Endometrial microvascular endothelial cells (primary cell): ENCODE data around the gene SYT8. TPM values are rescaled to one million over a fixed set of nuclear protein-coding genes. Genes with fewer than 3 reads are reported as not detected.
"Not testable (repeated sequence)": the region's sequence is repeated elsewhere in the genome, so short reads cannot be mapped to it uniquely, and the experiment has no call there.

Experiments
- in situ Hi-C: cut with HindIII; loops from 2 replicates; pipeline ENCODE4 v1.10.0; 2017; ENCODE audit warnings: low sequenced_read_pairs, low pct_unique_long_range_greater_than_20kb; ENCODE audit errors: inconsistent ontology term
- total RNA-seq: library from RNA; depleted of rRNA; stranded (reverse); fragments of >200 nt; gene quantifications from one replicate; pipeline ENCODE4 v1.2.3, GENCODE V29; 2015; ENCODE audit errors: inconsistent ontology term

Gene SYT8, protein sequence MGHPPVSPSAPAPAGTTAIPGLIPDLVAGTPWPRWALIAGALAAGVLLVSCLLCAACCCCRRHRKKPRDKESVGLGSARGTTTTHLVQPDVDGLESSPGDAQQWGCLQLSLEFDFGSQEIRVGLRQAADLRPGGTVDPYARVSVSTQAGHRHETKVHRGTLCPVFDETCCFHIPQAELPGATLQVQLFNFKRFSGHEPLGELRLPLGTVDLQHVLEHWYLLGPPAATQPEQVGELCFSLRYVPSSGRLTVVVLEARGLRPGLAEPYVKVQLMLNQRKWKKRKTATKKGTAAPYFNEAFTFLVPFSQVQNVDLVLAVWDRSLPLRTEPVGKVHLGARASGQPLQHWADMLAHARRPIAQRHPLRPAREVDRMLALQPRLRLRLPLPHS
- not detected for total RNA-seq

DNA sequence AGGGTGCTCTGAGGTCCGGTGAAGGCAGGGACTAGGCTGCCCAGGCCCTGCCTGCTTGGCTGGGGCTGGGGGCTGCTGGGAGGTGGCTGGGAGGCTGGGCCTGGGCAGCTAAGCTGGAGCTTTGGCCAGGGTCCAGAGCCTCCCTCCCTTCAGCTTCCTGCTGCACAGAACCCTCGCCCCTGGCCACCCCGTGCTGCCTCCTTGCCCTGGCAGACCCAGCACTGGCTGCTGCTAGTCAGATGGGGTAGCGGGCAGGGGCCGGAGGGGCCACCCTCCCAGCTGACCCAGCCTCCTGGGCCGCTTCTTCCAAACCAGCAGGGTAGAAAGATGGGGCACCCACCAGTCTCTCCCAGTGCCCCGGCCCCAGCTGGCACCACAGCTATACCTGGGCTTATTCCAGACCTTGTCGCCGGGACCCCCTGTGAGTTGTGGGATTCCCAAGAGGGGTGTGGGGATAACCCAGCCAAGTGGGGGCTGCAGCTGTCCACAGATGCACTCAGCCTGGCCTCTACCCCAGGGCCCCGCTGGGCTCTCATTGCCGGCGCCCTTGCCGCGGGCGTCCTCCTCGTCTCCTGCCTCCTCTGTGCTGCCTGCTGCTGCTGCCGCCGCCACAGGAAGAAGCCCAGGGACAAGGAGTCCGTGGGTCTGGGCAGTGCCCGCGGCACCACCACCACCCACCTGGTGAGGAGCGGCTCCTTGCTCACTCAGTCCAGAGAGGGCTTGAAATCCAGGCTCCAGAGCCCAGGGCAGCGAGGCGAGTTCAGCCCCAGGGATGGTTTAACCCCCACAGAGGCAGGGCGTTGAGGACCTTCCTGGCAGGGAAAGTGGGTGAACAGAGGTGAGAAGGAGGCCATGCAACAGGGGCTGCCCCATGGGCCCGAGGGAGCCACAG is at the start of gene SYT8:
SYT8 (plus strand) TSS at position 212 of the 892 bp plus-strand sequence; CDS start at position 328, 116 bp downstream.
- in situ Hi-C loops = no loop called here

DNA sequence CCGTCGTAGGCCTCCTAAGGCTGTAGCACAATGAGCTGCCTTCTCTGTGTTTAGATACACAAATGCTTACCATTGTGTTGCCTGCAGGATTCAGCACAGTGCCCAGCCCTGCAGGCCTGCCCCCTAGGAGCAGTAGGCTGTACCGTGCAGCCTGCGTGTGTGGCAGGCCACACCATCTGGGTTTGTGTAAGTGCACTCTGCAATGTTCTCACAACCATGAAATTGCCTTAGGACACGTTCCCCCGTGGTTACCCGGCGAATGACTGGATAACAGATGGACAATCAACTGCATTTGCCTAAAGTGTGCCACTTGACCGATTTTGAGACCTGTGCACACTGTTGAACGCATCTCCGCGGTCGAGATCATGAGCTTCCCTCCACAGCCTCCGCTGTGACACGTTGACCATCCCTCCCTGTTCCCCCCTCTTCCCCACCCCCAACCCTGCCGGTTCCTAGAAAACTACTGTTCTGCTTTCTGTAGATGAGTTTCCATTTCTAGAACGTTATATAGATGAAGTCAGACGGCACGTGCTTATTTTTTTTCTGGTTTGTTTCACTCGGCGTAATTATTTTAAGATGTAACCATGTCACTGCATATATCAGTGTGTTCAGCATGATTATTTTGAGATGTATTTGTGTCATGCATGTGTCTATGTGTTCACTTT is 48.9 kb upstream of the SYT8 start:
- in situ Hi-C loops = no loop called here

DNA sequence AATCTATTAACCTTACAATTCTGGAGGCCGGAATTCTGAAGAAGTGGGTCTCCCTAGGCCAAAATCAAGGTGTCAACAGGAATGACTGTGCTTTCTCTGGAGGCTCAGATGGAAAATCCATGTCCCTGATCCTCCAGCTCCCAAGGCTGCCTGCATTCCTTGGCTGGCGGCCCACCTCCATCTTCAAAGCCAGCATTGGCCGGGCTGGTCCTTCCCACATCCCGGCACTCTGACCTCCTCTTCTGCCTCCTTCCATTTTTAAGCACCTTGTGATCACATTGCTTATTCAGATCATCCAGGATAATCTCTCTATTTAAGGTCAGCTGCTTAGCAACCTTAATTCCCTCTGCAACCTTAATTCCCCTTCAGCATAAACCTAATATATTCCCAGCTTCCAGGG is 48.3 kb upstream of the SYT8 start:
- in situ Hi-C loops = no loop called here

DNA sequence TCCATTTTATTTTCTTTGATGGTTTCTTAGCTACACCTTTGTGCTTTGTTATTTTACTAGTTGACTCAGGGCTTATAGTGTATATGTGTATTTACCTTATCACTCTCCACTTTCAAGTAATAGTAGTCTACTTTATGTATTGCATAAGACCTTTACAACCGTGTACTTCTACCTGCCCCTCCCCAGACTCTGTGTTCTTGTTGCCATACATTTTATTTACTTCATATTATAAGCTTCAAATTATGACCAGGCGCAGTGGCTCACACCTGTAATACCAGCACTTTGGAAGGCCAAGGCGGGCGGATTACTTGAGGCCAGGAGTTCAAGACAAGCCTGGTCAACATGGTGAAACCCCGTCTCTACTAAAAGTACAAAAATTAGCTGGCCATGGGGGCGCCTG is 42.9 kb upstream of the SYT8 start:
- in situ Hi-C loops = no loop called here

DNA sequence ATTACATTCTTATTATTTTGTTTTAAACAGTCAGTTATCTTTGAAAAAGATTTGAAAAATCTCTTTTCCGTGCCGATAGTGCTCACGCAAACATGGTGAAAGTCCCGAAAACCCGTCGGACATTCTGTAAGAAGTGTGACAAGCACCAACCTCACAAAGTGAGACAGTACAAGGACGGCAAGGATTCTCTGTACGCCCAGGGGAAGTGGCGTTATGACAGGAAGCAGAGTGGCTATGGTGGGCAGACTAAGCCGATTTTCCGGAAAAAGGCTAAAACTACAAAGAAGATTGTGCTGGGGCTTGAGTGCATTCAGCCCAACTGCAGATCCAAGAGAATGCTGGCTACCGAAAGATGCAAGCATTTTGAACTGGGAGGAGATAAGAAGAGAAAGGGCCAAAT is 42.3 kb upstream of the SYT8 start:
- in situ Hi-C loops = no loop called here

DNA sequence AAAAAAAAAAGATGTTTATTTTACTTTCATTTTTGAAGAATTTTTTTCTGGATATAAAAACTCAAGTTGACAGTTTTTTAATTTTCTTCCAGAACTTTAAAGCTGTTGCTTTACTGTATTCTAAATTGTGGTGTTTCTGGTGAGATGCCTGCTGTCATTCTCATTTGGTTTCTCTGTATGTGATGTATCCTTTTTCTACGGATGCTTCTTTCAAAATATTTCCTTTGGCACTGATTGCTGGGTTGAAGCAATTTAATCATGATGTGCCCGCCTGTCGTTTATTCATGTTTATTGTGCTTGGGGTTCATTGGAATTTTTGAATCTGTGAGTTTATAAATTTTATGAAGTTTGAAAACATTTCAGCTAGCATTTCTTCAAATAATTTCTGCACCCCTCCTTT is 41.7 kb upstream of the SYT8 start:
- in situ Hi-C loops = no loop called here

DNA sequence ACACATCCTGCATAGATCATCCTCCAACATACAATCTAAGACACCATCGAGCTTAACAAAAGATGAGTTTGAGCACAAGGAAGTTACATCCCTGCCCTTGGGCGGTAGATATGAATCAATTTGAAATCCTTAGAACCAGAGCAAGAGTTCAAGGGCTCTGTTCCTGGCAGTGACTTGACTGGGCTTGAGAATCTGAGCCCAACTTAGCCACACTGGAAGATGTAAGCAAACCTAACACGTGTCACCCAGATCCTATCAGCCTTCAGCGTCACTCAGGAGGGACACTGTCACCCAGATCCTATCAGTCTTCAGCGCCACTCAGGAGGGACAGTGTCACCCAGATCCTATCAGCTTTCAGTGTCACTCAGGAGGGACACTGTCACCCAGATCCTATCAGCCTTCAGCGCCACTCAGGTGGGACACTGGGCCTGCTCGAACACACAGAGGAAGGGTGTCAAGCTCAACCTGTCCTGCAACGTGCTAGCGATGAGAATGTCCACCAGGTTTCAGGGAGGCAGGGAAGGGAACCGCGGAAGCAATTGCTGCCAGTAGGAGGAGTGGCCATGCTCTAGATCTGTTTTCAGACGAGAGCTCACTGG is 38.3 kb upstream of the SYT8 start:
- in situ Hi-C loops = no loop called here

DNA sequence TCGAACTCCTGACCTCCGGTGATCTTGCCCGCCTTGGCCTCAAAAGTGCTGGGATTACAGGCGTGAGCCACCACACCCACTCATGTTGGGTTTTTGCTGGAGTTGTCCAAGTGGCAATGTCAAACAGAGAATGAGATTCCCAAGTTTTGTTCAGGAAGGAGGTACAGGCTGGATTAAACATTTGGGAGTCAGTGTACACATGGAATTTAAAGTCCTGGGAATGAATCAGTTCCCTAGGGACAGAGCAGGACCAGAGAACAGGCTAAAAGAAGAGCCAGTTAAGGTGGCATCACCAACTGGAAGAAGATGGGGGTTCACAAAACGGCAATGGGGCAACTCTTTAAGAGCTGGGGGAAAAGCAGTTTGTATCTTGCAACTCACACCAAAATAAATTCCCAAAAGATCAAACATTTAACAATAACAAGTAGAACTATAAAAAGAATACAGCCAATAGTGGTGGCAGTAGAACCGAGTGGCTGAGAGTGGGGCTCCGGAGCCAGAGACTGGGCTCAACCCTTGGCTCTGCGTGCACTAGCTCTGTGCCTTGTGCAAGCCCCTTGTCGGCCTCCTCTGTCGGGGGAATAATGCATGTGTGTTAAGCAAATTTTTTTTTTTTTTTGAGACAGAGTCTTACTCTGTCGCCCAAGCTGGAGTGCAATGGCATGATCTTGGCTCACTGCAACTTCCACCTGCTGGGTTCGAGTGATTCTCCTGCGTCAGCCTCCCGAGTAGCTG is 37.2 kb upstream of the SYT8 start:
- in situ Hi-C loops = no loop called here

DNA sequence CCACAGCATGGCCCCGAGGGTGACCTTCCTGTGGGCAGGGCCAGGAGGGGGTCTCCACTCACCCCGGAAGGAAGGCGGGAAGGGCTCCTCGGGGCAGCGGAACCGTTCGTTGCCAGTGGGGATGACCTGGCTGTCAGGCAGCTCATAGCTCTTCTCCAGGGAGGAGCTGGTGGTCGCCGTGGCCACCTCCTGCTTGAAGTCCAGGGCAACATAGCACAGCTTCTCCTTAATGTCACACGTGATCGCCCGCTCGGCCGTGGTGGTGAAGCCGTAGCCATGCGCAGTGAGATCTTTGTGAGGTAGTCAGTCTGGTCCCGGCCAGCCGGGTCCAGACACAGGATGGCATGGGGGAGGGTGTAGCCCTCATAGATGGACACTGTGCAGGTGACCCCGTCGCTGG is 31.5 kb upstream of the SYT8 start:
- in situ Hi-C loops = no loop called here

DNA sequence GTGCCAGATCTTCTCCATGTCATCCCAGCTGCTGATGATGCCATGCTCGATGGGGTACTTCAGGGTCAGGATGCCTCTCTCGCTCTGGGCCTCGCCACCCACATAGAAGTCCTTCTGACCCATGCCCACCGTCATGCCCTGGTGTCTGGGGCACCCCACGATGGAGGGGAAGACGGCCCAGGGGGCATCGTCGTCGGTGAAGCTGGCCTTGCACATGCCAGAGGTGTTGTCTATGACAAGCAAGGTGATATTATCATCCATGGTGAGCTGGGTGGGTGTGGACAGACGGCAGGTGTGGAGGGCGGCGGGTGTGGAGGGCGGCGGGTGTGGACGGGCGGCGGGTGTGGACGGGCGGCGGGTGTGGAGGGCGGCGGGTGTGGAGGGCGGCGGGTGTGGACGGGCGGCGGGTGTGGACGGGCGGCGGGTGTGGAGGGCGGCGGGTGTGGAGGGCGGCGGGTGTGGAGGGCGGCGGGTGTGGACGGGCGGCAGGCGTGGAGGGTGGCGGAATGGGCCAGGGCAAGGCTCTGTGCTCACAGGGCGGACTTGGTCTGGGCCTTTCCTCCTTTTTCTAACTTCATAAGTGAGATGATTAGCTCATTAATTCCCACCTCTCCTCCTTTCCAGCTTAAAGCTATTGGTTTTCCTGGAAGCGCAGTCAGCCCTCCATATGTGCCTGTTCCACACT is 30.8 kb upstream of the SYT8 start:
- in situ Hi-C loops = not testable (repeated sequence)

DNA sequence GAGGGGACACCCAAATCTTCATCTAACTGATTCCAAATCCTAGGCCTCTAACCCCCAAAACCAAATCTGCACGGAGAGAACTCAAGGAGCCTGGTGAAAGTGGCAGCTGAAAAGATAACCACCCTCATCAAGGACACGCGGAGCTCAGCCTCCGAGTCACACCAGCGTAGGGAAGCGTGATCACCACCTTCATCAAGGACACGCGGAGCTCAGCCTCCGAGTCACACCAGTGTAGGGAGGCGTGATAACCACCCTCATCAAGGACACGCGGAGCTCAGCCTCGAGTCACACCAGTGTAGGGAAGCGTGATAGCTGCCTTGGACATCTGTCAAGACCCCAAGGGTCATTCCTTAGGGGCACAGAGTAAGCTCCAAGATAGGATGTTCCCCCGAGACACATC is 29.3 kb upstream of the SYT8 start:
- in situ Hi-C loops = no loop called here

DNA sequence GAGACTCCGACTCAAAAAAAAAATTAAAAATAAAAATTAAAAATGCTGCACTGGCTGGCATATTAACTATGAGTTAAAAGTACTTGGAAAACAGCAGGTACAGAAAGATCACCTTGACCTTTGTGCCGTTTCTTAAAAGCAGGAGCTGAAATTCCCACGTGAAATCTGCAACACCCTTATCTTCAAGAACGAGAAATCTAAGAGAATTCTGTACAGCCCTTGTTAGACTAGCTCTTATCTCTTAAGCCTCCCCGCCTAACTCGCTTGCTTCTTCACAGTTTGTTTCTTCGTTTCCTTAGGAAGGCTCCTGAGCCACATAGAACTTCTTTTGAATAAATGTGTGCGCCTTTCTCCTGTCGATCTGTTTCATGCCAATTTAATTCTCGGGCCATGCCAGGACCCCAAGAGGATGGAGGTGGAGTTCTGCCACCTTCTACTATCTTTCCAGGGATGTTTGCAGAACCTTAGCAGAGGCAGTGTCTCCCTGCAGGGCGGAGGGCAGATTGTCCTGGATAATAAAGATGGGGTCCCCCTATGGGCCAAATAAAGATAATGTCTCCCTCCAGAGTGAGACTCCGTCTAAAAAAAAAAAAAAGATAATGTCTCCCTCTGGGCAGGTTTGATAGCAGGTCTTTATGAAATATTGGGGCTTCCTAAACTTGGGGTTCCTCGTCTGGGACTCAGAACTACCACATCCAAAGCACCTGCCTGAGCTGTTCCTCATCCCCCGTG is 27.4 kb upstream of the SYT8 start:
- in situ Hi-C loops = no loop called here

DNA sequence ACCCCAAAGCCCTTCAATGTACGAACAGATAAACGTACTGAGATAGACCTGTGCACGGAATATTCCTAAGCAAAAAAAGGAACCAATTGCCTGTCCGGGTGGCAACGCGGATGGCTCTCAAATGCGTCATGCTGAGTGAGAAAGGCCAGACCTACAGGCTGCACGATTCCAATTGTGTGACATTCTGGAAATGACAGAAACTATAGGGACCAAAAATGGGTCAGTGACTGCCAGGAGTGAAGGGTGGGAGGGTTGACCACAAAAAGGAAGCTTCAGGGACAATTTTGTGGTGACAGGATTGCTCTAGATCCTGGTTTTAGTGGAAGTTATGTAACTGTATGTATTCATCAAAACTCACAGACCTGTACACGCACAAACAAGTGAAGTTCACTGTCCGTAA is 24.0 kb upstream of the SYT8 start:
- in situ Hi-C loops = no loop called here

DNA sequence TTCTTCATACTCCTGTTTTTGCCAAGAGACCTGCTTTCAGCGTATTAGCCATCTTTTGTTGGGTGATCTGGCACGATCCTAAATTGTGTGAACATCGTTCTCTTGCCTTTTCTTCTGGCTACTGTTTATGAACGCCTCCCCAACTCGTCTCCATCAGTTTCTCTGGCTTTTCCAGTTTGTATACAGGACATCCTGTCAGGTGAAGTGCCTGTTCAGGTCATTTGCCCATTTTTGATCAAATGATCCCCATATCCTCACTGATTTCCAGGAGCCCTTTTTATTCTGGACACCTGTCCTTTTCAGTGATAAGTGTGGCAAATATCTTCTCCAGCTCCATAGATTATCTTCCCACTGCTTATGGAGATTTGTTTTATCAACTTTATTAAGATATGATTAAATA is 22.5 kb upstream of the SYT8 start:
- in situ Hi-C loops = no loop called here

DNA sequence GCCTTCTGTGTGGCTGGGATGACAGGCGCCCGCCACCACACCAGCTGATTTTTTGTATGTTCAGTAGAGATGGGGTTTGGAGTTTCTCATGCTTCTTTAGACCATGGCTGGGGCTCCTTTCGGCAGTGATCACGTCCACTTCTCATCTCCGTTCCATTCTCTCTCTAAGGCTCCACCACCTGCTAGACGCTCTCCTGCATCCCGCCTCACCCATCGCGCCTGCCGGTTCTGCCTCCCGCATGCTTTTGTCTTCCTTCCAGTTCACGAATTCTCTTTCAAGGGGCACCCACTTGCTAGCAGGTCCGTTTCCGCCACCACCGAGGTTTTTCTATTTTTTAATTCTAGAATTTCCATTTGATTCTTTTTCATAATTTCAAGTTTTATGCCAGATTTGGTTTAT is 22.0 kb upstream of the SYT8 start:
- in situ Hi-C loops = no loop called here

DNA sequence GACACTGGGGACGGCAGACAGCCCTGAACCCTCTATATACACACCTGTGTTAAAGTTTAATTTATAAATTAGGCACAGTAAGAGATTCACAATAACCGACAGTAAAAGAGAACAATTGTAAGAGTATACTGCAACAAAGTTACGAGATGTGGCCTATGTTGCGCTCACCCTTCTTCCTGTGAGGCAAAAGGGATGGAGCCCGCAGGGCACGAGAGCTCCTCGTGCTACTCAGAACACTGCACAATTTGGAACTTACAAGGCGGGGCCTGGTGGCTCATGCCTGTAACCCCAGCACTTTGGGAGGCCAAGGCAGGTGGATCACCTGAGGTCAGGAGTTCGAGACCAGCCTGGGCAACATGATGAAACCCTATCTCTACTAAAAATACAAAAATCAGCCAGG is 21.4 kb upstream of the SYT8 start:
- in situ Hi-C loops = not testable (repeated sequence)

DNA sequence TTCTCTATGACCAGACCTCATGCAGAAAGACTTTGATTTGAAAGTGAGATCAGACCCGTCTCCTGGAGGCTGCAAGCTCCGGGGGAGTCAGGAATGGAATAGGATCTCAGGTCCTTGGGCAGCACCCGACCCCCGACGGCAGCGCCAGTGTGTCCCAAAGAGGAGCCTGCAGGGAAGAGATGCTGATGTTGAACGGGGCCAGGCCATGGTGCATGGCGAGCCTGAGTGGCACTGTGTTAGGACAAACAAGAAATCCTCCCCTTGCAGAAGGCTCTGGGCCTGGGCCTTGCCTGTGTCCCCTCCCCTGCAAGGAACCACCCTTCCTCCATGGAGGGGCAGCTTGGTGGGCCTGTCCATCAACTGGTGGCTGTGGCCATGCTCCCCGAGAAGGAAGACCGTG is 20.1 kb upstream of the SYT8 start:
- in situ Hi-C loops = no loop called here
